ENCODE results near the gene NDUFS1.

DNA sequence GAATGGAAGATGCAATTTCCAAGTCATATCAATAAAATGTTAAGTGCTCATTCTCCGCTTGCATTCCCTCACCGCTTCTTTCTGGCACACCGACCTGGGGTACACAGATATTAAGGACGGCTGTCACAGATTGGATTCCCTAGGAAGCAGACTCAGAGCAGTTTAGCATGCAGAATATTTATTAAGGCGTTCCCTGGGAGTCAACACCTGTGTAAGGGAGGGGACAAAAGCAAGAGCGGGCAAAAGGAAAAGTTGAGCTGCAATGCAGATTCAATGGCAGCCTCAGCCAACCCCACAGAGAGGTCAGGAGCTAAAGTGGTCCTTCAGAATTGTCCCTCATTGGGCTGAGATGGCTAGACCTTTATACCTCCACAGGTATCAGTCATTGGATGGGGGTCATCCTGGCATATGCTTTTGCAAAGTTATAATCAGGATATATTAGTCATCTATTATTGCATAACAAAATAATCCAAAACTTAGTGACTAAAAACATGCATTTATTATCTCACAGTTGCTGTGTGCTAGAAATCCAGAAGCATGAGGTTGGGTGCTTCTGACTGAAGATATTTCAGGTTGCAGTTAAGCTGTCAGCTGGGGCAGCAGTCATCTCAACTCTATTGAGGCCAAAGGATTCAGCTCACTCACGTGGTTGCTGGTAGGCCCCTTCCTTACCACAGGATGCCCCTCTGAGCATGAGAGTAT is 46.2 kb downstream of the NDUFS1 start:
- TF ChIP-seq, protein P1, sequence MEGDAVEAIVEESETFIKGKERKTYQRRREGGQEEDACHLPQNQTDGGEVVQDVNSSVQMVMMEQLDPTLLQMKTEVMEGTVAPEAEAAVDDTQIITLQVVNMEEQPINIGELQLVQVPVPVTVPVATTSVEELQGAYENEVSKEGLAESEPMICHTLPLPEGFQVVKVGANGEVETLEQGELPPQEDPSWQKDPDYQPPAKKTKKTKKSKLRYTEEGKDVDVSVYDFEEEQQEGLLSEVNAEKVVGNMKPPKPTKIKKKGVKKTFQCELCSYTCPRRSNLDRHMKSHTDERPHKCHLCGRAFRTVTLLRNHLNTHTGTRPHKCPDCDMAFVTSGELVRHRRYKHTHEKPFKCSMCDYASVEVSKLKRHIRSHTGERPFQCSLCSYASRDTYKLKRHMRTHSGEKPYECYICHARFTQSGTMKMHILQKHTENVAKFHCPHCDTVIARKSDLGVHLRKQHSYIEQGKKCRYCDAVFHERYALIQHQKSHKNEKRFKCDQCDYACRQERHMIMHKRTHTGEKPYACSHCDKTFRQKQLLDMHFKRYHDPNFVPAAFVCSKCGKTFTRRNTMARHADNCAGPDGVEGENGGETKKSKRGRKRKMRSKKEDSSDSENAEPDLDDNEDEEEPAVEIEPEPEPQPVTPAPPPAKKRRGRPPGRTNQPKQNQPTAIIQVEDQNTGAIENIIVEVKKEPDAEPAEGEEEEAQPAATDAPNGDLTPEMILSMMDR (conservative IDR thresholded peaks at IDR 0.05), result no peak
- TF ChIP-seq ZFX (IDR thresholded peaks at IDR 0.05), result no peak

Data from C4-2B (cell line).